Fibroblast of mammary gland (primary cell): ENCODE data around the gene GPR35.
"Not testable (repeated sequence)": the region's sequence is repeated elsewhere in the genome, so short reads cannot be mapped to it uniquely, and the experiment has no call there.

Experiments used
- DNase-seq: peaks from one replicate; pipeline ENCODE4 v3.0.0-alpha.2; 2010; ENCODE audit warnings: low read depth
- H3K4me3 ChIP-seq: 2 replicates; pipeline ENCODE4 v1.5.1; 2011; ENCODE audit warnings: low read depth, mild to moderate bottlenecking, low read length, moderate library complexity; ENCODE audit not compliant: control insufficient read depth
- TF ChIP-seq, protein P1 (sequence below): conservative IDR thresholded peaks from 2 replicates; pipeline ENCODE4 v1.5.1; 2011; ENCODE audit warnings: low read depth, low read length, inconsistent platforms; ENCODE audit not compliant: control insufficient read depth, insufficient read depth

GPR35 gene

DNA sequence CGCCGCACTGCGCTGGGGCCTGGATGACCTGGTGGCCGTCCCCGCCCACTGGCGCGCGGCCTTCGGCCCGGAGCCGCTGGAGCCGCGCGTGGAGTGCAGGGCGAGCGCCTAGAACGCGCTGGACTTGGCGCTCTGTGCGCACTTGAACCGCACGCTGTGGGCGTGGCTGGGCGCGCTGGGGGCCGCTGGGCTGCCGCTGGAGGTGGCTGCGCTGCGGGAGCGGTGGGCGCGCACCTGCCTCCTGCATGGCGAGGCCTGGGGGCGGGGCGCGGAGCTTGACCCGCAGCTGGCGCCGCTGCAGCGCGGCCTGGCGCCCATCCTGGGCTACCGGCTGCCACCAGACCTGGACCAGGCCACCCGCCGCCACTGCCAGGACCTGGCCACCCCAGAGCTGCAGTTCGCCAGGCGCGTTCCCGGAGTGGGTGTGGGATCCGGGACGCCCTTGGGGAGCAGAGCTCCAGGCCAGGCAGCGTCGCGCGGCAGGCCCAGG is 47.5 kb downstream of the GPR35 start:
- DNase-seq, result no peak
- no peak overlapping the region for H3K4me3 ChIP-seq
- TF ChIP-seq, protein P1, sequence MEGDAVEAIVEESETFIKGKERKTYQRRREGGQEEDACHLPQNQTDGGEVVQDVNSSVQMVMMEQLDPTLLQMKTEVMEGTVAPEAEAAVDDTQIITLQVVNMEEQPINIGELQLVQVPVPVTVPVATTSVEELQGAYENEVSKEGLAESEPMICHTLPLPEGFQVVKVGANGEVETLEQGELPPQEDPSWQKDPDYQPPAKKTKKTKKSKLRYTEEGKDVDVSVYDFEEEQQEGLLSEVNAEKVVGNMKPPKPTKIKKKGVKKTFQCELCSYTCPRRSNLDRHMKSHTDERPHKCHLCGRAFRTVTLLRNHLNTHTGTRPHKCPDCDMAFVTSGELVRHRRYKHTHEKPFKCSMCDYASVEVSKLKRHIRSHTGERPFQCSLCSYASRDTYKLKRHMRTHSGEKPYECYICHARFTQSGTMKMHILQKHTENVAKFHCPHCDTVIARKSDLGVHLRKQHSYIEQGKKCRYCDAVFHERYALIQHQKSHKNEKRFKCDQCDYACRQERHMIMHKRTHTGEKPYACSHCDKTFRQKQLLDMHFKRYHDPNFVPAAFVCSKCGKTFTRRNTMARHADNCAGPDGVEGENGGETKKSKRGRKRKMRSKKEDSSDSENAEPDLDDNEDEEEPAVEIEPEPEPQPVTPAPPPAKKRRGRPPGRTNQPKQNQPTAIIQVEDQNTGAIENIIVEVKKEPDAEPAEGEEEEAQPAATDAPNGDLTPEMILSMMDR, result no peak

DNA sequence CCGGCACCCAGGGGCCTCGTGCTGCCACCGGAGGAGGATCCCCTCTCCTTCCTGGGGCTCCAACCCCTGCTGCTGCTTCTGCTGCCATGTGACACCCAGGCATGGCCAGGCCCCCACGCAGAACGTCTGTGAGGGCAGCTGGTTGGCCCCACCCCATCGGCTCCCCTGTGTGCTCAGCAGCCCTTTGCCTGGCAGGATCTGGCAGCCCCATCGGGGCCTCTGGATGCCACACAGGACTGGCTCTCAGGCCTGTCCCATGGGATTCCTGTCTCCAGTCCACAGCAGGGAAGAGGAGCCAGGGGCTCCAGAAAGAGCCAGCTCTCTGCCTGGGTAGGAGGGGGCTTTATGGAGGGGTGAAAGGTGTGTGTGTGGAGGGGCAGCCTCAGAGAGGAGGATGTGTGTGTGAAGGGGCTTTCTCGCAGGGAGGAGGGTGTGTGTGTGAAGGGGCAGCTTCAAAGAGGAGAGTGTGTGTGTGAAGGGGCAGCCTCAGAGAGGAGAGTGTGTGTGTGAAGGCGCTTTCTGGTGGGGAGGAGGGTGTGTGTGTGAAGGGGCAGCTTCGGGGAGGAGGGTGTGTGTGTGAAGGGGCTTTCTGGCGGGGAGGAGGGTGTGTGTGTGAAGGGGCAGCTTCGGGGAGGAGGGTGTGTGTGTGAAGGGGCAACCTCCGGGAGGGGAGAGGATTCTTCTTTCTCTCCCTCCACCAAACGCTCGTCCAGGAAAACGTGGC is 49.3 kb downstream of the GPR35 start:
- not testable (repeated sequence) for DNase-seq

DNA sequence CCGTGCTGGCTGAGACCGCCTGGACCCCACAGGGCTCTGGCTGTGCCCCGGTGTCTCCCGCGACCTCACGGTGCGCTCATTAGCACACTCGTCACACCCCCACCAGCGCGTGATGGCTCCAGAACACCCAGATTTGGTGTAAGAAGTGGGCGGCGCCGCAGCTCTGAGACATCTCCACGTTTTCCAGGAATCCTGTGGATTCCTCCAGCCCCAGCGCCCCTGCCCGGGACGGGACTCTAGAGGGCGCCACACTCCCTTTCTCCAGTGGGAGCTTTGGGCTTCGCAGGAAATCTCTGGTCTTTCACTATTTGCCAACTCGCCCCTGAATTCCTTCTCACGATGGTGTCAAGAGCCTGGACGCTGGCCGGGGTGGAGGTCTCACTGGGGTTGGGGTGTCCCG is 50.1 kb downstream of the GPR35 start:
- H3K4me3 ChIP-seq, DNase-seq: not testable (repeated sequence)

More for the DNA sequence above, 49.3 kb downstream of the GPR35 start:
- H3K4me3 ChIP-seq, result not testable (repeated sequence)

DNA sequence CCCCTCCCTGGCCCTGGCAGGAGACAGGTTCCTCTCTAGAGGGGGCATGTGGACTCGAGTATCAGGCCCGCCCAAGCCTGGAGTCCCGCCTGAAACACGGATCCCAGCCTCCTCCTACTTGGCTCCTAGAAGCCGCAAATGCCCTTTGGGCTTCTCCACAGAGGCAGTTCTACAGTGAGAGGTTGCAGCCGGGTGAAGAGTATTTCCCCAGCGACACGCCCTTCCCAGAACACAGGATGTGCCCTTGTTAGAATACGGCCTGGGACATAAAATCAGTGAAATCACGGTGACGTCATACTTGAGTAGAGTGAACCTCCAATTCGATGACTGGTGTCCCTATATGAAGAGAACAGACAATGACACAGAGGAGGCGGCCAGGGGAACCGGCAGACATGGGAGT is 52.8 kb downstream of the GPR35 start:
- H3K4me3 ChIP-seq, DNase-seq: not testable (repeated sequence)

DNA sequence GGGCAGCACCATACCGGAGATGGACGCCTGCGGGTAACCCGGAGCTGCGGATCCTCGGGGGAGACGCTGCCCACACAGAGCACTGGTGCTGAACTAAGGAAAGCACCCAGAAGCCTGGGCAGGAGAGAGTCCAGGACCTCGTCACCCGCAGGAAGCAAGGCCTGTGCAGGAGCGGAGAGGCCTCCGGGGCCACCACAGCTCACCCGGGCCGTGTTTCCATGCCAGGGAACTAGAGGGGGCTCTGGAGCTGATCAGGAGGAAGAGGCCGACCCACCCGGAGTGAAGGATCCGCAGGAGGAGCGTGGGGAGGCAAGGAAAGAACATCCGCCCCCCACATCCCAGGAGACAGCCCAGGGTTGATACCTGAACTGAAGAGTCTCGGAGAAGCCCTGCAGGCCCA is 53.6 kb downstream of the GPR35 start:
- H3K4me3 ChIP-seq, DNase-seq: not testable (repeated sequence)

DNA sequence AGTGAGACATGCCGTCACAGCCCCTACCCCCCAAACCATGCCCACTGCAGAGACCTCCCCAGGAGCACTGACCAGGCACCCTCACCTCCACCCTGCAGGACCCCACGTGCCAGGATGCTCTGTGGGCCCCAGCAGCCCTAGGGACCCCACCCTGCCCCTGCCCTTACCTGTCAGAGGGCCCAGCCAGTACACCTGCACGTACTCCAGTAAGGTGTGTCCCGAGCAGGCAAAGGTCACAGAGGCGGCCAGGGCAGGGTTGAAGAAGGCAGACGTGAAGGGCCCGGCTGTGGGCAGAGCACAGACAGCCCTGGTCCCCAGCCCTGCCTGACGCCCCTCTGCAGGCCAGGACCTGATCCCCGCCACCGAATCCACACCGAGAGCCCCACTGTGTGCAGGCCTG is 54.9 kb downstream of the GPR35 start:
- DNase-seq, H3K4me3 ChIP-seq: not testable (repeated sequence)
